Lung (tissue), 12 donors: ENCODE measurements around the gene DYSF. TPM values are rescaled to one million over a fixed set of nuclear protein-coding genes. Genes with fewer than 3 reads are reported as not detected.
A peak's percentile ranks its signal among the peaks of the same experiment; 100 is the strongest.

Source experiments
- ATAC-seq: fragments of 200-7000 bp; cut with Tn5 transposase; one replicate; pipeline ENCODE4 v1.9.1; 2020; ENCODE audit warnings: moderate number of reproducible peaks; ENCODE audit not compliant: insufficient read depth, low FRiP score
- DNase-seq, 3 donors: peaks; one replicate each; pipeline ENCODE4 v3.0.0-alpha.2; 2013 to 2017
- H3K27ac ChIP-seq, 2 donors: one replicate each; pipeline ENCODE4 v1.5.1; 2013; ENCODE audit warnings: mild to moderate bottlenecking in 2 of 2, moderate library complexity in 2 of 2, control low read depth in 1 of 2, inconsistent platforms in 1 of 2, low read depth in 1 of 2, low read length in 1 of 2
- H3K27me3 ChIP-seq, 3 donors: one replicate each; pipeline ENCODE4 v1.5.1; 2013; ENCODE audit warnings: low read length in 2 of 3; ENCODE audit not compliant: control insufficient read depth in 3 of 3, insufficient read depth in 3 of 3
- H3K36me3 ChIP-seq, 4 donors: one replicate each; pipeline ENCODE4 v1.5.1; 2013; ENCODE audit warnings: low read length in 4 of 4, mild to moderate bottlenecking in 1 of 4, moderate library complexity in 1 of 4; ENCODE audit not compliant: control insufficient read depth in 4 of 4, insufficient read depth in 4 of 4
- H3K4me1 ChIP-seq, 5 donors: one replicate each; pipeline ENCODE4 v1.5.1; 2013; ENCODE audit warnings: low read length in 5 of 5, mild to moderate bottlenecking in 2 of 5, moderate library complexity in 1 of 5; ENCODE audit not compliant: control insufficient read depth in 5 of 5, insufficient read depth in 5 of 5
- H3K4me3 ChIP-seq: one replicate; pipeline ENCODE4 v1.5.1; 2013; ENCODE audit warnings: mild to moderate bottlenecking, control low read depth, moderate library complexity
- H3K9ac ChIP-seq, 2 donors: one replicate each; pipeline ENCODE4 v1.5.1; 2013; ENCODE audit warnings: low read length in 2 of 2, control low read depth in 1 of 2; ENCODE audit not compliant: insufficient read depth in 1 of 2
- H3K9me3 ChIP-seq, 4 donors: one replicate each; pipeline ENCODE4 v1.5.1; 2013; ENCODE audit warnings: low read length in 3 of 4, mild to moderate bottlenecking in 1 of 4, moderate library complexity in 1 of 4; ENCODE audit not compliant: control insufficient read depth in 4 of 4, insufficient read depth in 3 of 4
- CTCF ChIP-seq: IDR thresholded peaks from 2 replicates; pipeline ENCODE4 v1.5.1; 2012; ENCODE audit warnings: mild to moderate bottlenecking; ENCODE audit errors: control extremely low read depth, extremely low read depth
- WGBS, 2 donors: extraction: QIAGEN DNeasy Blood & Tissue Kit; methylation state at CpG; one replicate each; pipeline ENCODE4 v1.1.7; 2013; 5-methylcytosine and 5-hydroxymethylcytosine counted together
- polyA plus RNA-seq, 2 donors: library from polyadenylated mRNA; stranded (reverse); fragments of 200-250 nt; gene quantifications; one replicate each; pipeline ENCODE4 v1.2.1, GENCODE V29; 2013
- total RNA-seq, 2 donors: library from RNA; depleted of rRNA in 1 of 2; stranded (reverse); fragments of >200 nt in 1 of 2; gene quantifications; one replicate each; pipeline ENCODE4 v1.2.1, GENCODE V29; 2014 to 2021
- donor health status: control.
- donor health status: control.
- donor health status: Bipolar disorder and iron deficiency.
- donor health status: healthy.
- donor health status: DM: yes; HTN: yes; CAD: no.

The DYSF gene
- total and polyA plus RNA-seq, 4 donors = 12.9 to 56.2 (median 40.0) TPM

- H3K36me3 ChIP-seq = peaks cover 0 to 13% (median 0%) of the 10 kb centered on the region in 4 donors
- H3K27me3 ChIP-seq = no peaks in the 10 kb centered on the region
- no peak for ATAC-seq
- 89 to 96% methylated on average over 13 of the region's 13 CpGs for WGBS, 2 donors
- no peak overlapping the region for H3K4me3 ChIP-seq
- no peak overlapping the region for H3K27ac ChIP-seq
- H3K4me1 ChIP-seq = peaks cover 0 to 1% (median 0%) of the 10 kb centered on the region in 5 donors
- no peak for TF ChIP-seq CTCF
- no peak overlapping the region for H3K9ac ChIP-seq
- DNase-seq = no peak
- no peaks in the 10 kb centered on the region for H3K9me3 ChIP-seq
Measured at GRCh38 chr2:71684226-71685072, 231.1 kb downstream of the DYSF start.

GRCh38 chr2:71685073-71685848 is 231.9 kb downstream of the DYSF start:
- WGBS, 2 donors = 87 to 94% methylated on average over 9 to 10 of the region's 10 CpGs
- DNase-seq (peak in 1 of 3 donors; percentile 32), ATAC-seq (no peak)
- no peaks in the 10 kb centered on the region for H3K9me3 ChIP-seq
- H3K36me3 ChIP-seq = peaks cover 0 to 13% (median 0%) of the 10 kb centered on the region in 4 donors
- H3K4me3 ChIP-seq = no peak overlapping the region
- no peaks in the 10 kb centered on the region for H3K27me3 ChIP-seq
- H3K27ac ChIP-seq = no peak overlapping the region
- no peaks in the 10 kb centered on the region for H3K4me1 ChIP-seq
- no peak for TF ChIP-seq CTCF
- H3K9ac ChIP-seq = no peak overlapping the region

- Histone ChIP-seq H3K4me3 (no peak overlapping the region), H3K27ac (no peak overlapping the region), H3K9me3 (no peaks in the 10 kb centered on the region), H3K27me3 (no peaks in the 10 kb centered on the region), H3K9ac (no peak overlapping the region), H3K4me1 (no peaks in the 10 kb centered on the region), H3K36me3 (peaks cover 0 to 10% (median 0%) of the 10 kb centered on the region in 4 donors)
- 97 to 100% methylated on average over 9 to 13 of the region's 13 CpGs for WGBS, 2 donors
- ATAC-seq = no peak
- TF ChIP-seq CTCF = no peak
- DNase-seq = no peak
Measured at GRCh38 chr2:71685941-71686611, 232.7 kb downstream of the DYSF start.
